ENCODE results near the gene DGKG.

The DGKG gene

DNA sequence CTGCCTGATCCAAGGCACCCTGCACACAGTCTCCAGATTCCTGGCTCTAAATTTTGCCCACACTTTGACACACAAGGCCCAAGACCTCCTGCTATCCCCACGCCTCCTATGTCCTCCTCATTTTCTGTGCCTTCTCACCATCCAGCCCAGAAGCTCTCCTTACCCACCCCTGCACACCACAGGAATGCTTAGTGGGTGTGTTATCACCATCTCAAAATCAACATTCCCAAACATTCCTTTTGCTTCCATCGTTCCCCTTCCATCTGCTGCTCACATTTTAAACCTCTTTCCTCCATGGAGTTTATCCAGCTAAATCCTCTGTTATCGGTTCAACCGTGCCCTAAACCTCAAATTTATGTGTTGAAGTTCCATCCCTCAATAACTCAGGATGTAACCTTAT is 43.9 kb downstream of the DGKG start:
- DNase-seq (ENCODE audit: low read depth, low spot score), result no peak

DNA sequence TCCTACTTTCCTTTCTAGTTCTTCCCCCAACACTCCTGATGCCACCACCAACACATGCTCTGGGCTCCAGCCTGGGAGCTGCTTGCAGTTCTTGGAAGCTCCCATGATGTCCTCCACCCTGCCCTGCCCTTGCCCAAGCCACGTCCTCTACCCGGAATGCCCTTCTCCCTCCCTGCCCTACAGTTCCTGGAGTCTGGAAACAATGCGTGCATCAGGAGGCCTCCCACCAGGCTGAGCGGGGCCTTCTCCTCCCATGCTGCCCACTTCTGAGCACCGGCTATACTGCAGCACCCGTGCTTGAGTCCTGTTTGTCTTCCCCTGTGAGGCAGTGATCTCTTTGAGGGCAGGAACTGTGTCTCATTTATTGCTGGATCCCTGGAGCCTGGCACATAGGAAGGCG is 44.6 kb downstream of the DGKG start:
- no peak for DNase-seq (ENCODE audit: low read depth, low spot score)
- H3K27ac ChIP-seq (ENCODE audit: low read length), result no peak overlapping the region
- no peak overlapping the region for H3K4me3 ChIP-seq (ENCODE audit: low read length)
- H3K36me3 ChIP-seq (ENCODE audit: control insufficient read depth, insufficient read depth, low read length), result no peaks in the 10 kb centered on the region
- H3K27me3 ChIP-seq (ENCODE audit: control insufficient read depth, insufficient read depth, low read length), result no peaks in the 10 kb centered on the region
- WGBS (ENCODE audit: insufficient coverage, insufficient read length), result no CpG with 5 or more reads among the region's 7 CpGs
- no peaks in the 10 kb centered on the region for H3K4me1 ChIP-seq (ENCODE audit: control insufficient read depth, insufficient read depth, low read length)
- H3K9me3 ChIP-seq (ENCODE audit: control insufficient read depth, insufficient read depth, low read length), result no peaks in the 10 kb centered on the region

More for the DNA sequence above, 43.9 kb downstream of the DGKG start:
- H3K4me3 ChIP-seq (ENCODE audit: low read length), result no peak overlapping the region
- H3K27me3 ChIP-seq (ENCODE audit: control insufficient read depth, insufficient read depth, low read length), result no peaks in the 10 kb centered on the region
- no peaks in the 10 kb centered on the region for H3K4me1 ChIP-seq (ENCODE audit: control insufficient read depth, insufficient read depth, low read length)
- no peaks in the 10 kb centered on the region for H3K36me3 ChIP-seq (ENCODE audit: control insufficient read depth, insufficient read depth, low read length)
- H3K27ac ChIP-seq (ENCODE audit: low read length), result no peak overlapping the region
- WGBS (ENCODE audit: insufficient coverage, insufficient read length), result 100% methylated on average over 1 of the region's 4 CpGs
- no peaks in the 10 kb centered on the region for H3K9me3 ChIP-seq (ENCODE audit: control insufficient read depth, insufficient read depth, low read length)

DNA sequence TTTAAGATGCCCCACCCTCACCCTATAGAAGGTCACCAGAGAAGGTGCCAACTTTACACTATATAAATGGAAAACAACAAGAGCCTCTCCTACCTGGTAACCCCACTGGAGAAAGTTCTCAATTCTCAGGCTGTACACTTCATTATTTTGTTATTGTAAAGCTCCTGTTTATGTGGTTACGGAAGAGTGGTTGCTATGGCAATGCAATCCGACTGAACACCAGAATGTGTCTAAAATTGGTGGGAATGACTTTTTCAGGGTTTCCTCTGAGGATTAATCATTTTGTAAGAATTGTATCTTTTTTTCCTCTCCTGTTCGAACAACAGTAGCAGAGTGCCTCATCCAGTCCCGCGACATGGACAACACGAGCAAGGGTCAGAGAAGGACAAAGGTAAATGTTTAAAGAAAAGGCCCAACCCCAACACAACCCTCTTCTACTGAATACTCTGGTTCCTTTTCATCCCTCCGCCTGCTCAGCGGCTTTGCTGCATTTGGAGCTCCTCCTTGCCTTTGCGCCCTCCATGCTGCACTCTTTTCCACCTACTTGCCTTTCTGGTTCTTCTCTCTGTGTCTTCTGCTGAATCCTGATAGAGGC is 45.3 kb downstream of the DGKG start:
- H3K4me3 ChIP-seq (ENCODE audit: low read length), result no peak overlapping the region
- H3K36me3 ChIP-seq (ENCODE audit: control insufficient read depth, insufficient read depth, low read length), result no peaks in the 10 kb centered on the region
- H3K9me3 ChIP-seq (ENCODE audit: control insufficient read depth, insufficient read depth, low read length), result no peaks in the 10 kb centered on the region
- WGBS (ENCODE audit: insufficient coverage, insufficient read length), result no CpG with 5 or more reads among the region's 9 CpGs
- no peaks in the 10 kb centered on the region for H3K4me1 ChIP-seq (ENCODE audit: control insufficient read depth, insufficient read depth, low read length)
- H3K27ac ChIP-seq (ENCODE audit: low read length), result no peak overlapping the region
- no peak for DNase-seq (ENCODE audit: low read depth, low spot score)
- no peaks in the 10 kb centered on the region for H3K27me3 ChIP-seq (ENCODE audit: control insufficient read depth, insufficient read depth, low read length)

DNA sequence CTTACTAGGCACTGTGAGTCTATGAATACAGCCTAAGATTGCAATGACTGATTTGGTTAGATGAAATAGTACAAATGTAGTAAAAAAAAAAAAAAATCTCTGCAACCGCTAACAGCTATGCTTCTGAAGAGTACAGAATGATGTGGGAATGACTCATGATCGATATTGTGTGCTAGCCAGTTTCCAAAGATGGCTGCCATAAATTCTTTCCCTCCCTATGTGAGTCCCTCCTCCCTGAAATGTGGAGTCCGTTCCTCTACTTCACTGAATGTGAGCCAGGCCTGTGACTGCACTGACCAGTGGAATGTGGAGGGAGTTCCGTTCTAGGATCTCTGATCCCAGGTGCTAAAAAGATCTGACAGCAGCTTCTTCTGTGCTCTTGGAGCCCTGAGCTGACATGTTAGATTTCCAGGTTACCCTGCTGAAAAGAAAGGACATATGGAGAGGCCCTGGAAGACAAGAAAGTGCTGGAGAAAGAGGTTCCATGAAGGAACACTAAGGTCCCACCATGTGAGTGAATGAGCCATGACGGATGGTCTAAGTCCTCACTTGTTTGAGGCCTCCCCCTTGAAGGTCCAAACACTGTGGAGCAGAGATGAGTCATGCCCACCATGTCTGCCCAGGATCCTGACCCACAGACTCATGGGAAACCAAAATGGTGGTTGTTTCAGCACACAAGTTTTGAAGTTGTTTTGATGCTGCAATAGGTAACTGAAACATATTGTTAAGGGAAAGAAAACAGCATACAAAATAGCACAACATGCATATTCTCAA is 46.3 kb downstream of the DGKG start:
- Histone ChIP-seq H3K36me3 (ENCODE audit: control insufficient read depth, insufficient read depth, low read length) (no peaks in the 10 kb centered on the region), H3K27ac (ENCODE audit: low read length) (no peak overlapping the region), H3K9me3 (ENCODE audit: control insufficient read depth, insufficient read depth, low read length) (no peaks in the 10 kb centered on the region), H3K4me1 (ENCODE audit: control insufficient read depth, insufficient read depth, low read length) (no peaks in the 10 kb centered on the region), H3K27me3 (ENCODE audit: control insufficient read depth, insufficient read depth, low read length) (no peaks in the 10 kb centered on the region), H3K4me3 (ENCODE audit: low read length) (no peak overlapping the region)
- no CpG with 5 or more reads among the region's 5 CpGs for WGBS (ENCODE audit: insufficient coverage, insufficient read length)
- no peak for DNase-seq (ENCODE audit: low read depth, low spot score)

DNA sequence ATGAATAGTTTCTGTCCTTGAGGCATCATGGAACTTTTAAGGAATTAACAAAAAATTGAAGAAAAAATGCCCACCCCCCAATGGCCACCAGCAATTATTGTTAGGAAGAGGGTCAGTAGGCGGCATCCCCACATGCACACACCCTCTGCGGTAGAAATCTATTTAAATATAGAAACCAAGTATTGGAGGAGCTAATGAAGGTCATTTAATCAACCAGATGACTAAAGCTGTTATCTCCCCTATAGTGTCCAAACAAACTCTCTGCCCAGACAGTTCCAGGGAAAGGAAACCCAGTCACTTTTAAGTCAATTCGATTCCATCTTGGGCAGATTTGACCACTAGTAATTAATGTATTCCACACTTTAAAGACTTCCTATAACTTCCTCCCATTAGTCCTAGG is 47.1 kb downstream of the DGKG start:
- no CpG with 5 or more reads among the region's 3 CpGs for WGBS (ENCODE audit: insufficient coverage, insufficient read length)
- H3K4me1 ChIP-seq (ENCODE audit: control insufficient read depth, insufficient read depth, low read length), result no peaks in the 10 kb centered on the region
- DNase-seq (ENCODE audit: low read depth, low spot score), result no peak

DNA sequence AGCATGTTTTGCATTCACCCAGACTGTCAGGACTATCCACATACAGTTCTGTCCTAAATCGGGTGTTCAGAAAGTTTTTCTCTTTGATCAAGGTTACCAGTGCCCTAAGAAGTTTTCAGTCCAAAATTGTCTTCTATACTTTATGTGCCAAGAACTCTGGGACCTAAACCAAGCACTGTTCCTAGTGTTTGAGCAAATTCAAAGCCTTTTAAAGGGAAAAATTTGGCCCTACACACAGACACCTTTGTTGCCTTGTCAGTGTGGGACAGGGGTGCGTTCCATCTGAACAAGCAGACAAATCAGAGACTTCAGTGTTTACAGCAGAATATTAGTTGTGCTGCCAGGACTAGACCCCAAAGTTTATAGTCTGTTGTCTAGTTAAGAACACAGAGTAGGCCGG is 50.6 kb downstream of the DGKG start:
- H3K4me1 ChIP-seq (ENCODE audit: control insufficient read depth, insufficient read depth, low read length), result no peaks in the 10 kb centered on the region
- no peaks in the 10 kb centered on the region for H3K9me3 ChIP-seq (ENCODE audit: control insufficient read depth, insufficient read depth, low read length)
- H3K36me3 ChIP-seq (ENCODE audit: control insufficient read depth, insufficient read depth, low read length), result no peaks in the 10 kb centered on the region
- WGBS (ENCODE audit: insufficient coverage, insufficient read length), result no CpG with 5 or more reads among the region's 3 CpGs
- H3K27ac ChIP-seq (ENCODE audit: low read length), result no peak overlapping the region
- H3K4me3 ChIP-seq (ENCODE audit: low read length), result no peak overlapping the region
- DNase-seq (ENCODE audit: low read depth, low spot score), result no peak
- no peaks in the 10 kb centered on the region for H3K27me3 ChIP-seq (ENCODE audit: control insufficient read depth, insufficient read depth, low read length)

More for the DNA sequence above, 47.1 kb downstream of the DGKG start:
- Histone ChIP-seq H3K36me3 (ENCODE audit: control insufficient read depth, insufficient read depth, low read length) (no peaks in the 10 kb centered on the region), H3K4me3 (ENCODE audit: low read length) (no peak overlapping the region), H3K9me3 (ENCODE audit: control insufficient read depth, insufficient read depth, low read length) (no peaks in the 10 kb centered on the region), H3K27me3 (ENCODE audit: control insufficient read depth, insufficient read depth, low read length) (no peaks in the 10 kb centered on the region), H3K27ac (ENCODE audit: low read length) (no peak overlapping the region)

DNA sequence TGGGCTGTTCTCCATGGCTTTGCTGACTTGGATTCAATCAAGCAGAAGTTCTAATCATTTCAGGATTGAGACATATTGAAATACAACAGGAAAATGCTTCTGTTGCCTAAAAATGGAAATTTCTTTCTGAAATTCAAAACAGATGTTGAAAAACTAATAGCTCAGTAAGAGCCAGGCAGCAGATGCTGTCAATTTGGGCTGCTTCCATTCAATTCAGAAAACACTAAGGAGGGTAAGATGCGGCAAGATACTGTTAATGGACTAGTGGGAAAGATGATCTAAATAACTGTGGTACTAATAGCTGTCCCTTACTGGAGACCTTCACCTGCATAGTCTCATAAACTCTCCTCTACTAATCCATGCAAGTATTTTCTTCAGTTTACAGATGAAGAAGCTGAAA is 53.5 kb downstream of the DGKG start:
- no peak overlapping the region for H3K27ac ChIP-seq (ENCODE audit: low read length)
- WGBS (ENCODE audit: insufficient coverage, insufficient read length), result no CpG with 5 or more reads among the region's 1 CpG
- H3K4me3 ChIP-seq (ENCODE audit: low read length), result no peak overlapping the region
- no peak for DNase-seq (ENCODE audit: low read depth, low spot score)
- H3K27me3 ChIP-seq (ENCODE audit: control insufficient read depth, insufficient read depth, low read length), result no peaks in the 10 kb centered on the region
- no peaks in the 10 kb centered on the region for H3K9me3 ChIP-seq (ENCODE audit: control insufficient read depth, insufficient read depth, low read length)
- peaks cover 4% of the 10 kb centered on the region for H3K4me1 ChIP-seq (ENCODE audit: control insufficient read depth, insufficient read depth, low read length)
- H3K36me3 ChIP-seq (ENCODE audit: control insufficient read depth, insufficient read depth, low read length), result no peaks in the 10 kb centered on the region

DNA sequence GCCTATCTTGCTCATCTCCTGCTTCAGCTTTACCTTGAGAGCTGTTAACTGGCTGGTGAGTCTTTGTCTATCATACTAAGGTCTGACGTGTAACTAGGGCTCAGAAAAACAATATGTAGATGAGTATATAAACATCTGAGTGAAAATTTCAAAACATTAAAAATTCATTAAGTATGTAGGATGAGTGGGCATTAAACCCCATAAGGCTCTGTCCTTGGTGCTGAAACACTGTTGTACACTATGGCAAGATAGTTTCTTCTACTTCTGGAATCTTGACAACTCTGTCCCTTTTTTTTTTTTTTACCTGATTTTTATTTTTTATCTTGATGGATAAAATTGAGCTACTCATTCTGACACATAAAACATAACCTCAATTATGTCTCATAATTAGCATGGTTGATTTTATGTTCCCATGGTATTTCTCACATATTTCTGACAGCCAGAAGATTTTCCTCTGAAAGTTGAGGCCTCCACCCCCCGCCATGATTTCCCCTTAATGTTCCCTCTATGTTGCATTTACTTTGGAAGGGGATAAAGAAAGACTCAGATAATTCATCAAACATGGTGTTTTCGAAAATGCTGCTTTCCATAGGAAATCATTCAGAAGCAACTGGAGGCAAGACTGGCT is 54.3 kb downstream of the DGKG start:
- peaks cover 4% of the 10 kb centered on the region for H3K4me1 ChIP-seq (ENCODE audit: control insufficient read depth, insufficient read depth, low read length)

DNA sequence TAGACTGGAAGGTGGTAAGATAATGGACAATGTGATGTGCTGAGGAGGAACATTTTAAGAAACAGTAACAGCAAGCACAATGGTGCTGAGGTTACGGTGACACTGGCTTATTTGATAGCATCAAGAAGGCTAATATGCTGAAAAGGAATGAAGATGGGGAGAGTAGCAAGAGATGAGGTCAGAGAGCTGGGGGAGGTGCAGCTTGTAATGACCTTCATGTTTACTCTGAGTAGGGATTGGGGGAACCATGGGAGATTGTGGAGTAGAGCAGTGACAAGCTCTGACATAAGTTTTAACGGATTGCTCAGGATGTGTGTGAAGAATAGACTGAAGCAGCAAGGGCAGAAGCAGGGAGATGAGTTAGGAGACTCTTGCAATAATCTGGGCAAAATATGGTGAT is 56.7 kb downstream of the DGKG start:
- Histone ChIP-seq H3K27ac (ENCODE audit: low read length) (no peak overlapping the region), H3K4me1 (ENCODE audit: control insufficient read depth, insufficient read depth, low read length) (peaks cover 4% of the 10 kb centered on the region), H3K36me3 (ENCODE audit: control insufficient read depth, insufficient read depth, low read length) (no peaks in the 10 kb centered on the region), H3K4me3 (ENCODE audit: low read length) (no peak overlapping the region), H3K9me3 (ENCODE audit: control insufficient read depth, insufficient read depth, low read length) (no peaks in the 10 kb centered on the region), H3K27me3 (ENCODE audit: control insufficient read depth, insufficient read depth, low read length) (no peaks in the 10 kb centered on the region)
- DNase-seq (ENCODE audit: low read depth, low spot score), result no peak
- WGBS (ENCODE audit: insufficient coverage, insufficient read length), result no CpG with 5 or more reads among the region's 2 CpGs

More for the DNA sequence above, 54.3 kb downstream of the DGKG start:
- WGBS (ENCODE audit: insufficient coverage, insufficient read length), result no CpG with 5 or more reads among the region's 3 CpGs
- no peaks in the 10 kb centered on the region for H3K27me3 ChIP-seq (ENCODE audit: control insufficient read depth, insufficient read depth, low read length)
- DNase-seq (ENCODE audit: low read depth, low spot score), result no peak
- no peaks in the 10 kb centered on the region for H3K9me3 ChIP-seq (ENCODE audit: control insufficient read depth, insufficient read depth, low read length)
- no peaks in the 10 kb centered on the region for H3K36me3 ChIP-seq (ENCODE audit: control insufficient read depth, insufficient read depth, low read length)
- H3K4me3 ChIP-seq (ENCODE audit: low read length), result no peak overlapping the region
- H3K27ac ChIP-seq (ENCODE audit: low read length), result no peak overlapping the region

DNA sequence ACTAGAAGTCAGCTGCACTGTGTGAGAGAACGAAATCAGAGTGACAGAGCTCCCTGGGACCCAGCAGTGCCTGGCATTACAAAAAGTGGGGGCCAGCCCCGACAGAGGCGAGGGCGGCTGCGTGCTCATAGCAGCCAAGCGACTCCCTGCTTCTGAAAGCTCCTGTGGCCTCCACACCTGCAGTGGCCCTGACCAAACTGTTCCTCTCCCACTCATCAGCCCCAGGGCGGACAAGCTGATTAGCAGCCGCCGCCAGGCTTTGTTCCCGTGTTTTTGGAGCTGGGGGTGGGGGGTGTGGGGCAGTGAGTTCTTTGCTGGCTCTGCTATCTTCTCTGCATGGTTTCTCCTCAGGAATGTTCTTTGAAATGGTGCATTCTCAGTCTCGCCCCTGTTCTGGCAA is 58.1 kb downstream of the DGKG start:
- Histone ChIP-seq H3K27me3 (ENCODE audit: control insufficient read depth, insufficient read depth, low read length) (no peaks in the 10 kb centered on the region), H3K27ac (ENCODE audit: low read length) (no peak overlapping the region), H3K4me3 (ENCODE audit: low read length) (no peak overlapping the region), H3K9me3 (ENCODE audit: control insufficient read depth, insufficient read depth, low read length) (no peaks in the 10 kb centered on the region), H3K36me3 (ENCODE audit: control insufficient read depth, insufficient read depth, low read length) (no peaks in the 10 kb centered on the region), H3K4me1 (ENCODE audit: control insufficient read depth, insufficient read depth, low read length) (peaks cover 4% of the 10 kb centered on the region)
- DNase-seq (ENCODE audit: low read depth, low spot score), result no peak
- no CpG with 5 or more reads among the region's 11 CpGs for WGBS (ENCODE audit: insufficient coverage, insufficient read length)
